Tibial nerve (tissue), 4 donors: Measurements from ENCODE around the gene FAM83C.

Experiments
- CTCF ChIP-seq, 5 experiments: fragments of 200-600 bp in 3 of 5; fragments of 450-650 bp in 2 of 5; sonication (generic) in 3 of 5; IDR thresholded peaks; one replicate each; pipeline ENCODE4 v1.5.1; 2016 to 2019; ENCODE audit warnings: antibody characterized with exemption in 5 of 5, mild to moderate bottlenecking in 3 of 5, moderate library complexity in 2 of 5
- EP300 ChIP-seq, 2 donors: sonication (generic); formaldehyde crosslinking; IDR thresholded peaks; one replicate each; pipeline ENCODE4 v1.6.1; 2017; ENCODE audit warnings: antibody characterized with exemption in 2 of 2, mild to moderate bottlenecking in 1 of 2
- POLR2A ChIP-seq, 2 donors: fragments of 450-650 bp; IDR thresholded peaks; one replicate each; pipeline ENCODE4 v1.6.1; 2017; ENCODE audit warnings: antibody characterized with exemption in 2 of 2, mild to moderate bottlenecking in 2 of 2, moderate library complexity in 2 of 2

- no peak for TF ChIP-seq EP300 (IDR thresholded peaks at IDR 0.05)
- no peak for TF ChIP-seq CTCF (IDR thresholded peaks at IDR 0.05)
- TF ChIP-seq POLR2A (IDR thresholded peaks at IDR 0.05), result no peak
Measured at GRCh38 chr20:35341366-35342028, 49.3 kb upstream of the FAM83C start.
